ENCODE data around the gene IFNAR2. TPM values are rescaled to one million over a fixed set of nuclear protein-coding genes. Genes with fewer than 3 reads are reported as not detected.
A peak's percentile ranks its signal among the peaks of the same experiment; 100 is the strongest.

IFNAR2 gene
- total RNA-seq, 1 donor from 2014 or later: 20.3 TPM

DNA sequence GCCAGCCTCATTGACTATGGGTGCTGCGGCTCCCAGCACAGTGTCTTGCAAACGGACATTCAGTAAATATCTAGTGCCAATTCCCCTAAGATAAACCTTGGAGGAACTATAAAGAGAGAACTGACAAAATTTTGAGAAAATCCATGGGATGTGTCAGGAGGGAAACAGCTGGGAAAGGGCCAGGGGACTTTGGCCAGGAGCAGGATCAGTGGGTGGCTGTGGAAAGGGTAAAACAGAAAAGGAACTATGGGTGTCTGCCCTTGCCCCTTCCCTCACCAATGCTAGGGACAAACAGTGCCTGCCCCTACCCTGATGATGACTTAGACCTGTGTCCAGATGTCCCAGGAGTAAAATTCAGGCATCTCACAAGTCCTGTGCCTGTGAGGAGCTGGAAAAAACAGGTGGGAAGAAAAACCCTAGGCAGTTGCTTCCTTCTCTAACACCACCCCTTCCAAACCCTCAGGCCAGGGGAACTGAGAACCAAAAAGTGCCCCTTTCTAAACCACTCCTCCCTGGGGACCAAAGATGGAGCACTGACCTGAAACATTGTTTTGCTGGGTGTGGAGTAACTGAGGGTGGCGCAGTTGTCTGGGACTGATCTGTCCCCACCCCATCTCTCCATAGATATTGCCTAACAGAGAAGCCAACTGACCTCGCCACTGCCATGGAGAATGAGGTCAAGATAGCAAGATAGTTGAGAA, 22.1 kb upstream of the IFNAR2 start:
- H3K9me3 Mint-ChIP-seq: peaks cover 15% of the 10 kb centered on the region
- H3K36me3 Mint-ChIP-seq: peaks cover 9% of the 10 kb centered on the region
- H3K27ac Mint-ChIP-seq: no peak overlapping the region
- DNase-seq (ENCODE audit: low spot score in 2 of 2, unreplicated experiment in 2 of 2): no peak
- TF ChIP-seq, protein P1, sequence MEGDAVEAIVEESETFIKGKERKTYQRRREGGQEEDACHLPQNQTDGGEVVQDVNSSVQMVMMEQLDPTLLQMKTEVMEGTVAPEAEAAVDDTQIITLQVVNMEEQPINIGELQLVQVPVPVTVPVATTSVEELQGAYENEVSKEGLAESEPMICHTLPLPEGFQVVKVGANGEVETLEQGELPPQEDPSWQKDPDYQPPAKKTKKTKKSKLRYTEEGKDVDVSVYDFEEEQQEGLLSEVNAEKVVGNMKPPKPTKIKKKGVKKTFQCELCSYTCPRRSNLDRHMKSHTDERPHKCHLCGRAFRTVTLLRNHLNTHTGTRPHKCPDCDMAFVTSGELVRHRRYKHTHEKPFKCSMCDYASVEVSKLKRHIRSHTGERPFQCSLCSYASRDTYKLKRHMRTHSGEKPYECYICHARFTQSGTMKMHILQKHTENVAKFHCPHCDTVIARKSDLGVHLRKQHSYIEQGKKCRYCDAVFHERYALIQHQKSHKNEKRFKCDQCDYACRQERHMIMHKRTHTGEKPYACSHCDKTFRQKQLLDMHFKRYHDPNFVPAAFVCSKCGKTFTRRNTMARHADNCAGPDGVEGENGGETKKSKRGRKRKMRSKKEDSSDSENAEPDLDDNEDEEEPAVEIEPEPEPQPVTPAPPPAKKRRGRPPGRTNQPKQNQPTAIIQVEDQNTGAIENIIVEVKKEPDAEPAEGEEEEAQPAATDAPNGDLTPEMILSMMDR (IDR thresholded peaks at IDR 0.05; ENCODE audit: unreplicated experiment): no peak
- no peak overlapping the region for H3K4me3 Mint-ChIP-seq
- peaks cover 12% of the 10 kb centered on the region for H3K4me1 Mint-ChIP-seq
- no peaks in the 10 kb centered on the region for H3K27me3 Mint-ChIP-seq (ENCODE audit: low read depth)

DNA sequence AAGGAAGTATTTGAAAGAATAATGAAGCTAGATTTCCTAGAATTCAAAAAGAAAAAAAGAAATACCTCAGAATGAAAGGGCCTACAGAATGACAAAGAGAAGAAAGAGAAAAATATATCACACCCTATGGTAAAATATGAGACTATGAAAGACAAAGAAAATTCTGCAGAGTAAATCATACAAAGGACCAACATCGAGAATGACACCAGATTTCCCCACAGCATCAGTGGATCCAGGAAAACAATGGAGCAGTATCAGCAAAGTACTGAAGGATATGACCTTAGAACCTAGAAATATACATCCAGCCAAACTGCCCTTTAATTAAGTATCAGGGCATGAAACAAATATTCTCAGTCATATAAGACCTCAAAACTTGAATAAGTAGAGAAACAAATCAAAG, 21.2 kb upstream of the IFNAR2 start:
- DNase-seq (ENCODE audit: low spot score in 2 of 2, unreplicated experiment in 2 of 2): no peak
- Mint-ChIP-seq H3K36me3 (peaks cover 9% of the 10 kb centered on the region), H3K27me3 (ENCODE audit: low read depth) (no peaks in the 10 kb centered on the region), H3K4me3 (no peak overlapping the region), H3K4me1 (peaks cover 12% of the 10 kb centered on the region), H3K27ac (no peak overlapping the region), H3K9me3 (peaks cover 15% of the 10 kb centered on the region)
- TF ChIP-seq, protein P1 (IDR thresholded peaks at IDR 0.05; ENCODE audit: unreplicated experiment): no peak

DNA sequence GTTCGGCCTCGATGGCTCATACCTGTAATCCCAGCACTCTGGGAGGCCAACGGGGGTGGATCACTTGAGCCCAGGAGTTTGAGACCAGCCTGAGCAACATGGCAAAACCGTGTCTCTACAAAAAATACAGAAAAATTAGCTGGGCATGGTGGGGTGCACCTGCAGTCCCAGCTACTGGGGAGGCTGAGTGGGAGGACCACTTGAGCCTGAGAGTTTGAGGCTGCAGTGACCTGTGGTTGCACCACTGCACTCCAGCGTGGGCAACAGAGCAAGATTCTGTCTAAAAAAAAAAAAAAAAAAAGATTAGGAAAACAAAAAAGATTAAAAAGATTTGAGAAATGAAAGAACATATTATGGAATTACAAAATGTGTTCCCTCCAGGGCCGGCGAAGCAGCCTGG, 18.4 kb upstream of the IFNAR2 start:
- no peak overlapping the region for H3K4me3 Mint-ChIP-seq
- H3K27ac Mint-ChIP-seq: no peak overlapping the region
- peaks cover 9% of the 10 kb centered on the region for H3K36me3 Mint-ChIP-seq
- TF ChIP-seq, protein P1 (IDR thresholded peaks at IDR 0.05; ENCODE audit: unreplicated experiment): no peak
- H3K9me3 Mint-ChIP-seq: peaks cover 15% of the 10 kb centered on the region
- peaks cover 3% of the 10 kb centered on the region for H3K27me3 Mint-ChIP-seq (ENCODE audit: low read depth)
- DNase-seq (ENCODE audit: low spot score in 2 of 2, unreplicated experiment in 2 of 2): no peak
- peaks cover 6% of the 10 kb centered on the region for H3K4me1 Mint-ChIP-seq

DNA sequence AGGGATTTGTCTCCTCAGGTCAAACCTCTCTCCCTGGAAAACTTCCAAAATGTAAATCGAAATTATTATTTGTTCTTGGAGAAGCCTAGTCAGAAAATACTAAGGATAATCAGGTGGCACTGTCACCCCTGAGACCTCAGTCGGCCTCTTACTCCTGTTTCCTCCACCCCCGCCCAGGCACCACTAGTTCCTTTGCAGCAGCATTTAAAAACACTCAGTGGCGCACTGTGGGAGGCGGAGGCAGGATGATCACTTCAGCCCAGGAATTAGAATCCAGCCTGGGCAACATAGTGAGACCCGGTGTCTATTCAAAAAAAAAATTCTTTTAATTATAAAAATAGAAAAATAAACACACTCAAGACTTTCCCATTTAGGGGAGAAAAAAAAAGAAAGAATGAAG, 18.0 kb upstream of the IFNAR2 start:
- Mint-ChIP-seq H3K9me3 (peaks cover 15% of the 10 kb centered on the region), H3K4me1 (peaks cover 6% of the 10 kb centered on the region), H3K4me3 (no peak overlapping the region), H3K27me3 (ENCODE audit: low read depth) (peaks cover 3% of the 10 kb centered on the region), H3K27ac (no peak overlapping the region), H3K36me3 (peaks cover 9% of the 10 kb centered on the region)
- TF ChIP-seq, protein P1 (IDR thresholded peaks at IDR 0.05; ENCODE audit: unreplicated experiment): no peak
- DNase-seq (ENCODE audit: low spot score in 2 of 2, unreplicated experiment in 2 of 2): no peak

DNA sequence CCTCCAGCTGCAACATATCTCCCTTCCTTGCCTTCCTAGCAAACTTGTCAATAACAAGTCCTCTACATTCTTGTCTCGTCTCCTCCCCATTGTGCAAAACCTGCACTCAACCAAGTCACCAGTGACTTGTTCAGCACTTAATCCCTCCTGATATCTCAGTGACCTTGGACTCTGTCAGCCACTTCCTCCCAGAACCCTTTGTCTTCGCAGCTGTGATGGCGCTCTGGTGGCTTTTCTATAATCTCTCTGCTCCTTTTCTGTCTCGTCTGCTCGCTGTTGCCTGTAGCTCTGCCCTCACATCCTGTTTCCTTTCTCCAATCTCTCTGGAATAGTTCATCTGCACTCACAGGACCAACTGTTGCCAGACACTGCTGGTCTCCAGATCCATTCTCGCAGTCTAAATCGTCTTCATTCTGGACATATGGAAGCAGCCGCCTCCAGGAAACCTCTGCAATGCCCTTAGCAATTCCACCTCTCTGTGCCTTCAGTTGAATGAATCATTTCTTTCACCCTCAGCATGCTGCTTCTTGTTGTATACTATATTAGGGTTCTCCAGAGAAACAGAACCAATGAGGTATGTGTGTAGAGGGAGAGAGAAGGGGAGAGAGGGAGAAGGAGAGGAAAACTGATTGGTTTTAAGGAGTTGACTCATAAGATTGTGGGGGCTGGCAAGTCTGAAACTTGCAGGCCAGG, 17.4 kb upstream of the IFNAR2 start:
- Mint-ChIP-seq H3K27me3 (ENCODE audit: low read depth) (peaks cover 3% of the 10 kb centered on the region), H3K4me1 (peaks cover 6% of the 10 kb centered on the region), H3K4me3 (peak overlapping the region; percentile 32), H3K36me3 (peaks cover 9% of the 10 kb centered on the region), H3K27ac (peak overlapping the region; percentile 91), H3K9me3 (peaks cover 12% of the 10 kb centered on the region)
- no peak for DNase-seq (ENCODE audit: low spot score in 2 of 2, unreplicated experiment in 2 of 2)
- TF ChIP-seq, protein P1 (IDR thresholded peaks at IDR 0.05; ENCODE audit: unreplicated experiment): no peak

All from mesothelial cell of epicardium (in vitro differentiated cells).